ENCODE results near the gene CARD10. TPM values are rescaled to one million over a fixed set of nuclear protein-coding genes. Genes with fewer than 3 reads are reported as not detected.
"Not testable (repeated sequence)": the region's sequence is repeated elsewhere in the genome, so short reads cannot be mapped to it uniquely, and the experiment has no call there.

Gene CARD10
- polyA plus RNA-seq, 10 donors: 8.8 to 19.1 (median 12.6) TPM

DNA sequence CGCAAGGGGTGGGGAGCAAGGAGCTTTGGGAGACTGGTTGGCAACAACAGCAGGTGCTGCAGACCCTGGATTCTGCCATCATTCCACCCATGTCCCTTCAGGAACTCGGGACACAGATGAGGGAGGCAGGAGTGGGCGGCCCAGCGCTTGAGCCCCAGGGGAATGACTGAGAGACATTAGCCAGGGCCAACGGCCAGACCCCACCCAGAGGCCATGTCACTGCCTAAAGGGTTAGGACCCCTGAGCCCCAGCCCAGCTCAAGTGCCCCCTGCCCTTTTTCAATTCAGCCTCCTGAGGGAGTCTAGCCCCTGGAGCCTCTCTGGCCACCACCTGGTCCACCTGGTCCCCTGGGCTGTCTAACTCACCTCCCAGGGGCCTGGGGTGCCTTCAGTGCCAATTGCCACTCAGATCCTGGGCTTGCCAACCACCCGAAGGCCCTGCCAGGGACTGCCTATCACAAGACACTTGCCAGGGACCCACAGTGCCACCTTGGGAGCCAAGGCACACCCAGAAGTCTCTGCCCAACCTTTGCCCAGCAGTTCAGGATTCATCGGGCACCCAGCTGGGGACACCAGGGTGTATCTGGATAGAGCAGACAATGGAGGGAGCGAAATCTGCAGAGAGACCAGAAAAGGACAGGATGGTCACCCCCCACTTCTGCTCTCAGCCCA, 49.7 kb downstream of the CARD10 start:
- DNase-seq: no peak

DNA sequence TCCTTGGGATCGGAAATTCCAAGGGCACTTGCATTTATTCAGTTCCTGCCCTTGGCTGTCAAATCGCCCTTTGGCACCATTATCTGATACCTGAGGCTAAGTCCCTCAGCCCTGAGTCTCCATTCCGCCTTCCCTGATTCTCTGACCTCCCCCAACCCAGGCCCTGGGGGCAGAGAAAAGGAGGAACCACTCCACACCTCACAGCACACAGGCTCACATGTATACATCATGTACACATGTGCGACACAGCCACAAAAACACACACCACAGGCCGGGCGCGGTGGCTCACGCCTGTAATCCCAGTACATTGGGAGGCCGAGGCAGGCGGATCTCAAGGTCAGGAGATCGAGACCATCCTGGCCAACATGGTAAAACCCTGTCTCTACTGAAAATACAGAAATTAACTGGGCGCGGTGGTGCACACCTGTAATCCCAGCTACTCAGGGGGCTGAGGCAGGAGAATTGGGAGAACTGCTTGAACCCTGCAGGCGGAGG, 51.0 kb downstream of the CARD10 start:
- not testable (repeated sequence) for DNase-seq

- DNase-seq: no peak
These were observed 51.7 kb downstream of the CARD10 start for GRCh38 chr22:37467391-37467955.

GRCh38 chr22:37464181-37464580, 55.0 kb downstream of the CARD10 start:
- DNase-seq: peak in 1 of 3 donors; percentile 75

- DNase-seq: peak in 1 of 3 donors; percentile 74
These were observed 56.2 kb downstream of the CARD10 start for GRCh38 chr22:37462983-37463382.

DNA sequence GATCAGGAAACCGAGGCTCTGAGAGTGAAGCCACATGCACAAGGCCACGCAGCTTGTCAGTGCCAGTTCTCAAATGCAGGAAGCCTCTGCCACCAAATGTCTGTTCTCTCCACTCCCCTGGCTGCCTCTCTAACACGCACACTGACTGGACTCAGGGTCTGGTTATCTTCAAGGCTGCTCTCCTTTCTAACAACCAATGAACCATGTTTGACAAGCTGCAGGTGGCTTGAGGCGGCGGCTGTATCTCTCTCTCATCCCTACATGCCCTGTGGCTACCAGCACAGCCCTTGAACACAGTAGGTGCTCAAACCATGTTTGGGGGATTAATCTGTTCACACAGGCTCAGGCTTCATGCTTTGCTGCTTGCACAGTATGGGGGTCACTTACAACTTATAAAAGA, 56.8 kb downstream of the CARD10 start:
- no peak for DNase-seq

DNA sequence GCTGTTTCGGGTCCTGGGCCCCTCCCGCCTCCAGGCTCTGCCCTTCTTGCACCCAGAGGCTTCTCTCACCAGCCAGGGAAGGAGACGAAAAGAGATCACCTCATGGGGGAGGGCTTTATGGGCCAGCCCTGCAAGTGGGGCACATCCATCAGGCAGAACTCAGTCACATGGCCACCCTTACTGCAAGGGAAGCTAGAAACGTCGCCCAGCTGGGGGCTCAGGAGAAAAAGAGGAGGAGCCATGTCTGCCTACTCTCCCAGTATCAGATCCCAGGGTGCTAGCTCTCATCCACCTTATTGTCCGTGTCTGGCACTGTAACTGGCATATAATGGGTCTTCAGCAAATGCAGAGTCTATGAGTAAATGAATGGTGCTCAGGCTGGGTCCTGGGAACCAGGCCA, 57.3 kb downstream of the CARD10 start:
- no peak for DNase-seq

DNA sequence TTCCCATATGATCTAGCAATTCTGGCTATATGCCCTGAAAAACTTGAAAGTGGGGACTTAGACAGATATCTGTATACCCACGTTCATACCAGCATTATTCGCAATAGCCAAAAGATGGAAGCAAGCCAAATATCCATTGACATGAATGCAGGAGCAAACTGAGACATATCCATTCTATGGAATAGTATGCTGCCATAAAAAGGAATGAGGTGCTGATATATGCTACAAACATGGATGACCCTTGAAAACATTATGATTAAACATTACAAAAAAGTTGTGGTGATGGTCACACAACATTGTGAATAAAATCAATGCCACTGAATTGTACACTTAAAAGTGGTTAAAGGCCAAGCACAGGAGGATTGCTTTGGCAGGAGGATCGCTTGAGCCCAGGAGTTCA, 58.5 kb downstream of the CARD10 start:
- no peak for DNase-seq

DNA sequence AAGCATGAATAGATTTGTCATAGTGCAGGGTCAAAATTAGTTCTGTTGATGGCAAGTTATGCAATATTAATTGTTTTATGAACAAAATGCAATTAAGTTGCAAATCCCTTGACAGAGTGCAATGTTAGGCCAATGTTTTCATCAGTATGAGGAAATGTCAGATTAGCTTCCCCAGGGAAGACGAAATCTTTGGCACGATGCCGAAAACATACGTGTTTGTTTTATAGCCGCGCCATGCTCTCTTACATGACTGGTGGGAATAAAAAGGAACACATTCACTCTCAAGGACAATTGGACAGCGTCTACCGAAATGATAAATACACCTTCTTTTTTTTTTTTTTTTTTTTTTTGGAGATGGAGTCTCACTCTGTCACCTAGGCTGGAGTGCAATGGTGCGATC, 60.0 kb downstream of the CARD10 start:
- DNase-seq: no peak

DNA sequence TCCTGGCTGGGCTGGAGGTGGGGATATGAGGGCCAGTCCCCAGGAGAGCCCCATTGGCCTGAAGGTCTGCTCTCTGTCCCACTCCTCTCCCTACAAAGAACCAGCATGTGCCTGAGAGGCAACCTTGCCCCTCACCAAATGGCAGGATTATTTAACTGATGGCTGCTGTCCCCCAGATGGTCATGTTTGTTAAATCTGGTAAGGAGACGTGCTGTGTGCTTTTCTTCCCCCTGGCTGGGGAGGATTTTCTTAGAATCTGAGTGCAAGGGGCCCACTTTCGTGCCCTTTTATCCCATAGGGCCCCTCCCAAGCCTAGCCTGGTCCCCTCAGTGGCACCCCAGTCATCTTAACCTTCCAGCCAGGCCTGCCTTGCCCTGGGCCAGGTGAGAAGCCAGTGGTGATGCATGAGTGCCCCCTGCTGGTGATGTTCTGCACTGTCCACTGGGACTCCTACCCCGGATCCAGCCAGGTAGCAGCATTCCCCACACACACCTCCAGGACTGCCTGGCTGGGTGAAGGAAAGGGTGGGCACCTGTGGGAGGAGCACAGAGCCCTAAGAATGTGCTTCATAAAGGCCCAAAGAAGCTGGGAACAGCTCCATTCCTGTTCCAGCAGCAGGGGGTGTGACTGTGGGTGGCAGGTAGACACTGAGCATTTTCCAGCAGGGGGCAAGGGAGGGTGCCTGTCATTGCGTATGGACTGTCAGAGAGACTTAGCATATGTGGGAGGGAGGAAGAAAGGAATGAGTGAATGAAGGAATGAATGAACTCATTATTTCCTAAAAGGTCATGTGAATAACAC, 61.9 kb downstream of the CARD10 start:
- peak in 2 of 3 donors; percentile 41 to 58 for DNase-seq

- DNase-seq: no peak
These were observed 62.9 kb downstream of the CARD10 start for GRCh38 chr22:37456346-37456745.

GRCh38 chr22:37455896-37456295, 63.3 kb downstream of the CARD10 start:
- DNase-seq: no peak

- peak in 1 of 3 donors; percentile 73 for DNase-seq
These were observed 64.1 kb downstream of the CARD10 start for GRCh38 chr22:37454857-37455686.

DNA sequence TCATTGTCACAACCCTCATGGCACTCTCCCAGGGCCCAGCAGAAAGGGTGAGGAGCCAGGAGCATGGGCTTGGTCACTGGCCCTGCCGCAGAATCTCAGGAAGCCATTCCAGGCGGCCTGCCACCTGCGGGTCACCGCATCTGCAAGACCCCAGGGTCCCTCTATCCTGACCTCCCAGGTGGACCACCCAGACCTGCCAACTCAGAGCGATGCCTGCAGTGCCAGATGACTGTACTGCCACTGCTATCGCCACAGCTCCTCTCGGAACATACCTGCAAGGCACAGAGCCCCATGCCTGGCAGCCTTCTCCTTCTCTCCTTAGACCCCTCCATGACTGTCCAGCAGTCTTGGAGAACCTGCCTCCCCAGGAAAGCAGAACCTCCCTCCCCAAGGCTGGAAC, 65.5 kb downstream of the CARD10 start:
- DNase-seq: no peak

DNA sequence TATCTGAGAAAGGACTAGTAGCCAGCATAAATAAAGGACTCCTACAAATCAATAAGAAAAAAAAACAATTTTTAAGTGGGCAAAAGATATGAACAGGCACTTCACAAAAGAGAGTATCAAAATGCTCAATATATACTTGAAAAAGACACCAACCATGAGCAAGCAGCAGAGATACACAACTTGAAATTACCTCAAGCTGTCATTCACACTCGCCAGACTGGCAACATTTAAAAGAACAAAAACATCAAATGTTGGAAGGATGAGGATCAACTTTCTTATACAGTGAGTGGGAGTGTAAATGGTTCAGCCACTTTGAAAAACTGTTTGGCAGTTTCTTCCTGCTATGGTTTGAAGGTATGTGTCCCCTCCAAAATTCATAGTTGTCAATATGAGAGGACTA, 68.0 kb downstream of the CARD10 start:
- no peak for DNase-seq

GRCh38 chr22:37449331-37450001, 69.7 kb downstream of the CARD10 start:
- no peak for DNase-seq

GRCh38 chr22:37448516-37449127, 70.6 kb downstream of the CARD10 start:
- DNase-seq: no peak

DNA sequence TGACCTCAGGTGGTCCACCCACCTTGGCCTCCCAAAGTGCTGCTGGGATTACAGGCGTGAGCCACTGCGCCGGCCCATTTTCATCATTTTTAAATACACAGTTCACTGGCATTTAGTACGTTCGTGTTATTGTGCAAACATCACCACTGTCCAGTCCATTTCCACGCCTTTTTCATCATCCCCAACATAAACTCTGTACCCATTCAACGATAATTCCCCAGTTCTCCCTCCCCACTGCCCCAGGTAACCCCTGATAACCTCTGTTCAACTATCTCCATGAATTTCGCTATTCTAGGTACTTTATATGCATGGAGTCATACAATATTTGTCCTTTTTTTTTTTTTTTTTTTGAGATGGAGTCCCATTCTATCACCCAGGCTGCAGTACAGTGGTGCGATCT, 73.7 kb downstream of the CARD10 start:
- no peak for DNase-seq

DNA sequence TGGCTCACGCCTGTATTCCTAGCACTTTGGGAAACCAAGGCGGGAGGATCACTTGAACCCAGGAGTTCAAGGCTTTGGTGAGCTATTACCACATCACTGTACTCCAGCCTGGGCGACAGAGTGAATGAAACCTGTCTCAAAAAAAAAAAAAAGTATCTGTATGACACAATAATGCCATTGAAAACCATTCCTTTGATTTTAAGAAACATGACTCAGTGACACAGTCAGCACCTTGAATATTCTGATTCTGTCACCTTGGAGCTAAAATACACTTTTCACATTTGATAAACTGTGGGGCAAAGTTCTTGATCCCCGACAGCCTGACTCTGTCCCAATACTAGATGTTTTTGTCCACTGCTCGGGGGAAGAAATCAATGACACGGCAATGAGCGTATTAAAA, 75.2 kb downstream of the CARD10 start:
- DNase-seq: no peak

DNA sequence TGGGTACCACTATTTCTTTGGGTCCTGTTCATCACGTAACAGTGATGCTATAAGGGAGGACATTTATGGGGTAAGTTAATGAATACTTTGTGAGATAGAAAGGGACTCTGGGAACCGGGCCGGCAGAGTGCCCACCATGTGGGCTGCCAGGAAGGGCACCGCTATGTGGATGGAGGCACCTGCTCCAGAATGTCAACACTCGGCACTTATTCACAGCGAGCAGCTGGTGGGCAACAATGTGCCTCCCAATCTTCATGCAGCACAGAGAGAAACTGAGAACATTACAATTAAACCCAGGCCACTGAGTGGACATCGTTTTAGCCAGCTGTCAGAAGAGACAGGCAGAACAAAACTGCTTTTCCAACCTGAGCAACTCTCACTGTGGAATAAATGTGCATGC, 76.1 kb downstream of the CARD10 start:
- no peak for DNase-seq

DNA sequence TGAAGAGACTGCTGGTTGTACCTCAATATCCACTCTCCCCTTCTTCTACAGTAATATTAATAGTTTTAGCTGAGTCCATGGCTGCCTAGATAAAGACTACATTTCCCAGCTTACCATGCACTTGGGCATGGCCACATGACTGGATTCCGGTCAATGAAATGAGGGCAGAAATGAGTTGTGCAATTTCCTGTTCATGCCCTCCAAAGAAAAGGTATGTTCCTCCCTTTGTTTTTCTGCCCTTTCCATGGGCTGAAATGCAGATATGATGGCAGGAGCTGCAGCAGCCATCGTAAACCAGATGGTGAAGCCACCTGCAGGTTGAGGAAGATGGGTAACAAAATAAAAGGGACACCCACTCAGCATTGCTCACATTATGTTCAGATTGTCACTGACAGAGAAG, 76.7 kb downstream of the CARD10 start:
- no peak for DNase-seq

Data from muscle of back (tissue), 11 donors.